HG02798 (cell line): ENCODE measurements around the gene GBA2.

Source experiments
- ATAC-seq: cut with Tn5 transposase; IDR thresholded peaks from one replicate; pipeline ENCODE4 v1.9.1; 2021; ENCODE audit warnings: mild to moderate bottlenecking; ENCODE audit not compliant: unreplicated experiment, poor library complexity

Gene GBA2

DNA sequence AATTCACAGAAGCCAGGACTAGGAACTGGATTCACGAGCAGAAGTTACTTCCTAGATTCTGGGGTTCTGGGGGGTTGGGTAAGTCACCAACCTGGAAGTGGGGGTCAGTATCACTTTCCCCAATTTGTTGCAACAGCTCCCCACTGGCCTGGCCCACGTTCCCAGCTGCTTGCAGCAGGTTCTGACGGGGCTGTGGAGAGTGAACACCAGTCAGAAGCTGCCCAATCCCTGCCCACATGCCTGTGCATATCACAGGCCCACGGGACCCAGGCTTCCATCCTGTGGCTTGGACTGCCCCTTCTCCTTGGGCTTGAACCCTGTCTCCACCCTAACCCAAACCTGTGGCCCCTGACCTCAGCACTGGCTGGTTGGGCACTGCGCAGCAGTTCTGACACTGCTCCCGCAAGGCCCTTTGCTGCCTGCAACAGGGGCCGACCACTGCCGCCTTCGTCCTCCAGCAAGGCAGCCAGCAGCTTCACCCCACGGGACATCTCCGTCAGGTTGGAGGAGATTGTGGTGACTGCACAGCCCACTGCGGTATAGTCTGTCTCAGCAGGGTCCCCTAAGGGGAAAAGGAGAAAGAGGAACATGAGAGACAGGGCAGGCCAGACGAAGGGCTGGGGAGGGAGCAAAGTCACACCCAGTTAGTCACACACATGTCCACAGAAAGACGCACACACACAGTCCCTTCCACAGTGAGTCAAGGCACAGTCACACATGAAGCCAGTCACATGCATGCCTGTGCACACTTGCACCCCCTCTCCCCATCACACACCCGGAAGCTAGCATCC, 30.1 kb downstream of the GBA2 start:
- no peak for ATAC-seq

DNA sequence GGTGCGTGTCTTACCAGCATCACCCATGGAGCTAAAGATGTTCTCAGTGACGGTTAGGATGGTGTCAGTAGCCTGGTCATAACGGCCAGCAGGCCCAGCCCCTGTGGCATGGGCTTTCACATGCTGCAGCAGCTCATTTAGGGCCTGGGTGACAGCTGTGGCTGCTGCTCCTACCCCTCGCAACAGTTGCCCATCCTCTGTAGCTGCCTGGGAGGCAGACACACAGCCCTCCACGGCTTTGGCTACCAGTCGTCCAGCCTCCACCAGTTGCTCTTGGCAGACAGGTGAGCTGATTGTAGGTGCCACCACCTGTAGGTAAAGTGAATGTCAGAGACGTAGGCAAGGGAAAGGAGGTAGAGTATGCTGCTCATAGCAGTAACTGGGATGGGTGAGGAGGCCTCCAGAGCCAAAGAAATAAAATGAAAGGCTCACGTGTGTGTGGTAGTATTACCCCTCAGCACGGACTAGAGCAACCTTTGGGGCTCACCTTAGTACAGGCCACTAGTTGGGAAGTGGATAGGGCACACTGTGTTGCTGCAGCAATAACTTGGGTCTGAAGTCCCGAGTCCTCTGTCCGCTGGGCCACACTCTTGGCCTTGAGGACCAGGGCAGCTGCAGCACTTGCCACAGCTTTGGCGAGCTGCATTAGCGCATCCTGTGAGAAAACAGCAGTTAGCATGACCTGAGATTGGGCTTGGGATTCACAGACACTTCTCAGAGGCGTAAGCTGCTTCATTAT, 31.7 kb downstream of the GBA2 start:
- no peak for ATAC-seq

GRCh38 chr9:35716230-35716629, 32.8 kb downstream of the GBA2 start:
- ATAC-seq, result no peak

DNA sequence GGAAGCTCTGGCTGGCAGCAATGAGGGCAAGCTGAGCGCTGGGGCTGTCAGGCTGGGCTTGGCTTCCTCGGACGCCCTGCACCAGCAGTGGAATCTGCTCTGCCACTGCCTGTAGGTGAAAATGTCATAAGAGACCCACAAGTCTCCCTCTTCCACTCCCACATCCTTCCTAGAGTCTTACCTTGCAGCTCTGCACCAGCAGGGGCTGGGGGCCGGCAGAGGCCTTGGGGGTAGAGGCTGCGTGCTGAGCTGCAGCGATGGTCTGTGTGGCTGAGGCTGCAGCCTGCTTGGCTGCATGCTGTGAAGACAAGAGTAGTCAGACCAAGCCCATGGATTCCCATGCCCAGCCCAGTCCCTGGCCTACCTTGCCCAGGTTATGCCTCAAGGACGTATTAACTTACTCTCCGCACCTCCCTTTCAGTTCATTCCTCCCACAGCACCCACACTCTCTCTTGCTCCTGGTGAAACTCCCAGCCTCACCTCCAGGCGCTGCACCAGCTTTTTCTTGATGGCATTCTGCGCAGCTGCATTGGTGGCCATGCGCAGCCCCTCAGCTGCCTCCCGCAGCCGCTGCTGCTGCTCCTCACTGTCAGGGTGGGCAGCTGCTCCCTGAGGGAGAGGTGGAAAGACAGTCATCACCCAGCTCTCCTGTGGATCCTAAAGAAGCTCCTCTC, 34.3 kb downstream of the GBA2 start:
- no peak for ATAC-seq

GRCh38 chr9:35714123-35714522, 34.9 kb downstream of the GBA2 start:
- no peak for ATAC-seq

DNA sequence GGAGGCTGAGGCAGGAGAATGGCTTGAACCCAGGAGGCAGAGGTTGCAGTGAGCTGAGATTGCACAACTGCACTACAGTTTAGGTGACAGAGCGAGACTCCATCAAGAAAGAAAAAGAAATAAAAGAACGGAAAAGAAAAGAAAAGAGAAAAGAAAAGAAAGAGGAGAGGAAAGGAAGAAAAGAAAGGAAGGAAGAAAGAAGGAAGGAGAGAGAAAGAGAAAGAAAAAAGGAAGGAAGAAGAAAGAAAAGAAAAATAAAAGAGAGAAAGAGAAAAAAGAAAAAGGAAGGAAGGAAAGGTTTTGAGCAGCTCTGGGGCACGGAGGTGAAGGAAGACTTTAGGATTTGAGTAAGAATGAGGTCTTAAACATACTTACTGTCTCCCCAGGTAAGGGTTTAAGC, 35.5 kb downstream of the GBA2 start:
- no peak for ATAC-seq

- ATAC-seq, result no peak
These were observed 36.1 kb downstream of the GBA2 start for GRCh38 chr9:35712762-35713400.

DNA sequence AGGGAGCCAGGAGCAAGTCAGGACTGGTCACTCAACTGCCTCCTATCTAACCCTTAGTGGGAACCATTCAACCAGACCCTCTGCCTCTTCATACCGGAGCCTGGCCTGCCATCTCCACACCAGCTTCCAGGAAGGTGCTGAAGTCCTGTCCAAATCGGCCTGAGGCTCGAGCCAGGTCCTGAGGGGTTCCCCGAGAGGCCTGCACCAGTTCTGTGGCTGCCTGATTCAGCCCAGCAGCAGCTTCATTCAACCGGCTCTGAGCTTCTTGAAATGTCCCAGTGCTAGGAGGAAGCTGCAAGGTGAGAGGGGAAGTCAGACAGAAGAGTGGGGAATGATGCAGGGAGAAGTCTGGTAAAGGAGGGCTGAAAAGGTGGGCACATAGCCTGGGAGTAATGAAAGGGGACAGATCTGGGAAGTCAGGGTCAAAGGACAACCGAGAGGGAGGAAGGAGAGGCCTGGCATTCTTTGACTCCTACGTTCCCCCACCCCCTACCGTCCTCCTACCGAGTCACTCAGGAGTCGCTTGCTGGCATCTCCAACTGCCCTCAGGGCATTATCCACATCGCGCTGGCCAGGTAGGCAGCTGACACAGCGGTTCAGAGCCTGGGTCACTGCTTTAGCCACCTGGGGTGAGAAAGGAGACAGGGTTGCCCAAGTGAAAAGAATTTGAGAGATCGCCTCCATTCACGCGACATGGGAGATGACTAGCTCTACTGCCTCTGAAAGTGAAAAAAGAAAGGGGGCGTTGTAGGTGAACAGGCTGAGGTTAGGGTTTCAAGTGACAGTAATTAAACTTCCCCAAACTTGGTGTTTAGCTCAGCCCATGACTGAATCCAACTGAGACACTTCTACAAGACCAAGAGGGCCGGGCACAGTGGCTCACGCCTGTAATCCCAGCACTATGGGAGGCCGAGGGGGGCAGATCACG, 37.3 kb downstream of the GBA2 start:
- ATAC-seq, result no peak

DNA sequence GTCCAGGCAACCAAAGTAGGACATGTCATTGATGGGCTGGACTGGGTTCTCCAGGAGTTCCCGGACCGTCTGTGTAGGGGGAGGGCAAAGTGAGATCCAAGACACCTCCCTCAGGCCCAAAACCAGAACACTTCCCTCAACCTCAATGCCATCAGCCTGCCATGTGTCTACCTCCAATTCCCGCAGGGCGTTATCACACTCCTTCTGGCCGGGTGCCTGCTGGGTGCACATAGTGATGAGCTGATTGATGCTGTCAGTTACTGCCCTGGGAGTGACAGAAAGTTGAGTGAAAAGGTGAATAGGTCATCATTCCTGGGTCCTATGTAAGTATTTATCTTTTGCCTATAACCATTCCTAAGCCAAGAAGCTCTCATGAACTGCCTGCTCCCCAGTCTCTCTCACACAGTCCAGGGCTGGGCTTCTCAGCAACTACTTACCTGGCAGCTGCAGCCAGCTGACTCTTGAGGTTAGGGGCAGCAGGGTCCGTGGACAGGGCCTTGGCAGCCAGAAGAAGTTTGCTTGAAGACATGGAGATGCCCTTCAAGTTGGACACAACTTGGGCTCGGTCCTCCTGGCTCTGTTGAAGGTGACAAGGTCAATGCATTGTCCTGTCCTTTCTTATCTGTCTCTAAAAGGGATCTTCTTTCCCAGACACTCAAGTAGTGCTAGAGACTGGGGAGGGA, 38.1 kb downstream of the GBA2 start:
- ATAC-seq, result no peak

GRCh38 chr9:35708146-35708545, 40.9 kb downstream of the GBA2 start:
- ATAC-seq, result no peak

DNA sequence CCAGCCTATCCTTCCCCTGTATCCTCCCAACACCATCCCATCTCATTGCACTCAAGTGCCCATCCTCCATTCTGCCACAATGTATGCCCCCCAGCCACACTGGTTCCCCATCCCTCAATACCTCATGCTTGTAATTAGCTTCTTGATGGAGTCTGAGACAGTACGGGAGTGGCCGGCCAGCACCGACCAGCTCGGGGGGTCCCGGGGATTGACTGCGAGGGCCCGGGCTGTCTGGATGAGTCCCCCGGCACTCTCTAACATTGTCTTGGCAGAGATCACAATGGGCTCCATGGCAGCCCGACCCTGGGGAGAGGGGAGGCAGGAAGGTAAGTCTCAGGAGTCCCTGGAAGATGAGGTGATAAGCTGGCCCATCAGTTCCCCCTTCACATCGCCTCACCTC, 42.1 kb downstream of the GBA2 start:
- ATAC-seq, result no peak

- no peak for ATAC-seq
These were observed 43.1 kb downstream of the GBA2 start for GRCh38 chr9:35705836-35706430.

DNA sequence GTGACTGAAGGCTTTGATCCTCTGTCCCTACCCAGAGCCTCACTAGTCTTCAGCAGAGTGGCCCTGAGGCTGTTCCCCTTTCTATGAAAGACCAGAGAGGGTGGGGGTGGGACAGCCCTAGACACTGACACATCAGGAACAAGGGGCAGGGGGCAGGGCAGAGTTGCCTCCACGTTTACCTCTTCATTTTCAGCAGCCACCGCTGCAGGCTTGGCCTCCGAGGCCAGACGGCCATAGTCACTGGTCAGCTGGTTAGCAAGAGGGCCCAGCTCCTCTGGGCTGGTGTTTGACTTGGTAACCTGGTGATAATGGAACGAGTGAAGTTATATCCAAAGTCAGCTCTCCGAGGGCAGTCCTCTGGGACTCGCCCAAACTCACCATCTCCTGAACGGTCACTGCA, 43.7 kb downstream of the GBA2 start:
- ATAC-seq, result no peak

- no peak for ATAC-seq
These were observed 44.9 kb downstream of the GBA2 start for GRCh38 chr9:35703906-35704672.

- no peak for ATAC-seq
These were observed 46.3 kb downstream of the GBA2 start for GRCh38 chr9:35702696-35703095.

- no peak for ATAC-seq
These were observed 48.1 kb downstream of the GBA2 start for GRCh38 chr9:35700942-35701341.

GRCh38 chr9:35700031-35700430, 49.0 kb downstream of the GBA2 start:
- no peak for ATAC-seq

- ATAC-seq, result no peak
These were observed 50.8 kb downstream of the GBA2 start for GRCh38 chr9:35698231-35698630.
